Activated CD4-positive, alpha-beta T cell treated with anti-CD3 and anti-CD28 coated beads, Interleukin-2, amount 10 ng/mL, durations not matched to agents 7 days and 5 days (primary cell): ENCODE results near the gene MAPK12. TPM values are rescaled to one million over a fixed set of nuclear protein-coding genes. Genes with fewer than 3 reads are reported as not detected.

Experiments used
- CTCF ChIA-PET: fragments of 350-600 bp; sonication (Branson Sonifier 250); formaldehyde crosslinking; loops from one replicate; lab custom pipeline; 2021; ENCODE audit warnings: antibody characterized with exemption; lab: Charles Lee
- POLR2A ChIA-PET: fragments of 350-600 bp; sonication (Branson Sonifier 250); formaldehyde crosslinking; loops from one replicate; lab custom pipeline; 2021; ENCODE audit warnings: antibody characterized with exemption; lab: Charles Lee
- DNase-seq: peaks from one replicate; pipeline ENCODE4 v3.0.0-alpha.2; 2020
- H3K27ac Mint-ChIP-seq: one replicate; pipeline ENCODE4 v1.8.0; 2021; ENCODE audit warnings: mild to moderate bottlenecking, moderate library complexity, mixed read lengths
- H3K27me3 Mint-ChIP-seq: one replicate; pipeline ENCODE4 v1.8.0; 2021; ENCODE audit warnings: mixed read lengths
- H3K36me3 Mint-ChIP-seq: one replicate; pipeline ENCODE4 v1.8.0; 2021; ENCODE audit warnings: low read depth, mixed read lengths
- H3K4me1 Mint-ChIP-seq: one replicate; pipeline ENCODE4 v1.8.0; 2021; ENCODE audit warnings: mixed read lengths
- H3K4me3 Mint-ChIP-seq: one replicate; pipeline ENCODE4 v1.8.0; 2021; ENCODE audit warnings: mild to moderate bottlenecking, moderate library complexity, mixed read lengths
- H3K9me3 Mint-ChIP-seq: one replicate; pipeline ENCODE4 v1.8.0; 2021; ENCODE audit warnings: mixed read lengths
- total RNA-seq, 2 experiments: library from RNA; stranded (reverse); gene quantifications; one replicate each; pipeline ENCODE4 v1.2.3, GENCODE V29; 2021

The MAPK12 gene
- total RNA-seq, 2 experiments from 2014 or later = 2.9 TPM

DNA sequence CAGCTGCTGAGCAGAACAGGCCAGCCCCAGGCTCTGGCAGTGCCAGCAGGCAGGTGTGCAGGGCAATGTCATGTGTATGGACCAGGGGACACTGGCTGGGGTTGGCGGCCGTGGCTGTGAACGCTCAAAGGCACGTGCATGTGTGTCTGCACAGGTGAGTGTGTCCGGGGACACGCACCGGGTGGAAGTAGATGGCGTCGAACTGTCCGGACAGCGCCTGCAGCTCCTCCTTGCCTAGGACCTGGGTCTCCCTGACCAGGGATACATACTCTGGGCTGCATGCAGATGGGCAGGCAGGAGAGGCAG is 11.3 kb downstream of the MAPK12 start:
- Mint-ChIP-seq H3K27me3 (no peaks in the 10 kb centered on the region), H3K27ac (peak overlapping the region; percentile 76), H3K36me3 (peaks cover 7% of the 10 kb centered on the region), H3K4me1 (peaks cover 24% of the 10 kb centered on the region), H3K4me3 (peak overlapping the region; percentile 83), H3K9me3 (no peaks in the 10 kb centered on the region)
- ChIA-PET POLR2A (no interaction called here), CTCF (interaction anchor here (1.0 to 2.2 kb wide), 7 partner anchors 8 to 371 kb away, joined by 4 to 13 read pairs (median 6); partner anchors contain the start of gene SCO2)
- no peak for DNase-seq

DNA sequence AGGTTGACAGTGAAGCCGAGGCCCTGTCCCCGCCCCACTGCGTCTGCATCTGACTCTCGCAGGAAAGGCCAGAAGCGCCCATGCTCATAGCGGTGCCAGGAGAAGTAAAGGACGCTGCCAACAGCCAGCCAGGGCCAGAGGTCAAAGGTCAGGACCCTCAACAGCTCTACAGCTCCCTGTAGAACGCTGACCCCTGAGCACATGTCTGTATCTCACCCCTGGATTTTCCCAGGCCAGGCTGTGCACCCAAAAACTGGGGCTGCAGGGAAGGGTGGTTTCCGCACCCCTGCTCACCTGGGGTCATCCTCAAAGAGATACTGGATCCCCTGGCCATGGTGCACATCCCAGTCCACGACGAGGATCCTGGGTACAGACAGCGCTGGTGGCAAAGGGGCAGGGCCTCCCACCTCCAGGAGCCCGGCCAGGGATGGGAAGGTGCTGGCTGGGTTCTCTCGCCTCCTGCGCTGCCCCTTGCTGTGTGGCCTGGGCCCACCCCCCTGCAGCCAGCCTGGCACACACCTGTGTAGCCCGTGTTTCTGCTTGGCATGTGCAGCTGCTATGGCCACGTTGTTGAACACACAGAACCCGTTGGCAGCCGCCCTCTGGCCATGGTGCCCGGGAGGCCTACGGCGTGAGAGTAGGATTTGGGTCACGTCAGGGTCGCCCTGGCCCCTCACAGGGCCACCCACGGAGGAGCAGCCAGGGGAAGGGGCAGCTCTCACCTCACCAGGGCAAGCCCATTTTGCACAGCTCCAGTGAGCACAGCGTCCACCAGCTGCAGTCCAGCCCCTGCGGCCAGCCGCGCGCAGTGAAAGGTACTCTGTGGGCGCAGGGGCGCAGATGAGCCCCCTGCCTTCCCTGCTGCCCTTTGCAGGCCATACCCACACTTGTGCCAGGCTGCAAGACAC is 11.9 kb downstream of the MAPK12 start:
- peaks cover 26% of the 10 kb centered on the region for H3K4me1 Mint-ChIP-seq
- H3K36me3 Mint-ChIP-seq = peaks cover 9% of the 10 kb centered on the region
- H3K27me3 Mint-ChIP-seq = no peaks in the 10 kb centered on the region
- H3K4me3 Mint-ChIP-seq = peak overlapping the region; percentile 83
- DNase-seq = no peak
- ChIA-PET CTCF (interaction anchor here (0.5 to 1.7 kb wide), 3 partner anchors 276 to 341 kb away, joined by 3 to 4 read pairs (median 3); partner anchors contain the start of gene SCO2), POLR2A (no interaction called here)
- H3K9me3 Mint-ChIP-seq = no peaks in the 10 kb centered on the region
- no peak overlapping the region for H3K27ac Mint-ChIP-seq

DNA sequence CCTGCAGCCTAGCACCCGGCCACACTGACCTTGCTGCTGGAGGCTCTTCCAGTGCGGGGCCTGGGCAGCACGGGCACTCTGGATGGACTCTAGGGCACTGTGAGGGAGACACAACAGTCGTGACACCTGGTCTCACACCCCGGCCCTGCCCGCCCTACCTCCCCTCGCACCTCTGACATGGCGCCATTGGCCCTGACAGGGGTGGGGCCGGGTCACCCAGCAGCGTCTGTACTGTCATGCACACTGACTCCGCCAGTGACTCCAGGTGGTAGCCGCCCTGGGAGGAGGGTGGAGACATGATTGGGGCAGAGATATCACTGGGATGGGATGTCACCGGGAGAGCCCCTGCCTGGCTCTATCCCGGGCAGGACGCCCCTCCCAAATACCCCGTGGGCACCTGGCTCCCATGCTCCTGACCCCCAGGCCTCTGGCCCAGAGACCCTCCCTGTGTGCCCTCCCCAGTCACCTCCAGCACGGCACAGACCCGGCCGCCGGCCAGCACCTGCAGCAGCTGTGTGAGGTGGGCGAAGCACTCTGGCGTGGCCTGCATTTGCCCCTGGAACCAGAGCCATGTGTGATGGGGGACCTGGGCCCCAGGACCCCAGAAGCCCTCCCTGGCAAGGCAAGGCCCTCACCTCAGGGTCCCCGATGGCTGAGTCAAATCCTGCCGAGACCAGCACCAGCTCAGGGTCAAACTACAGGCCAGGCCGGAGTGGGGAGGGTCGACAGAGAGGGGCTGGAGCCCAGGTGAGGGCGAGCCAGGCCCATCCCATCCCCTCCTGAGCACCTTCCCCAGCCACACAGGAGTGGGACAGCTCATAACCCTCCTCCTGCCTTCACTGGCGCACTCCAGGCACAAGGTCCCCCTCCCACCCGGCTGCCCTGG is 13.0 kb downstream of the MAPK12 start:
- Mint-ChIP-seq H3K27me3 (no peaks in the 10 kb centered on the region), H3K36me3 (peaks cover 9% of the 10 kb centered on the region), H3K4me3 (no peak overlapping the region), H3K27ac (no peak overlapping the region), H3K4me1 (peaks cover 28% of the 10 kb centered on the region), H3K9me3 (no peaks in the 10 kb centered on the region)
- DNase-seq = no peak
- ChIA-PET CTCF (interaction anchor here (0.5 to 1.0 kb wide), 2 partner anchors 277 to 342 kb away, joined by 3 read pairs; partner anchors contain the start of gene SCO2), POLR2A (no interaction called here)

DNA sequence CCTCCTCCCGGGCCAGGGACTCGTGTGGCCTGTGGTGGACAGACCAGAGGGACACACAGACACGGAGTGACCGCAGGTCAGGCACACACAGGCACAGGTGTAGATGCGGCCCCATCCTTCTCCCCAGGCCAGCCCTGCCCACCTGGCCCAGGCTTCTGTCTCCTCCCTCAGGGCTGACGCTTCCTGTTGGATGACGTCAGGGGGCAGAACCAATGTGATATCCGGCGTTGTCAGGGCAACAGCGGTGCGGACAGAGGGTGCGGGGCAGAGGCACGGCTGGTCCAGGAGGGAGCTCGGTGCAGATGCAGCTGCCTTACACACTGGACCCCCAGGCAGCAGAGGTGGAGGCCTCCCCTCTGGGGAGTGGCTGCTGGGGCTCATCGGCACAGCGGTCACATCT is 13.7 kb downstream of the MAPK12 start:
- H3K4me3 Mint-ChIP-seq = peak overlapping the region; percentile 22

DNA sequence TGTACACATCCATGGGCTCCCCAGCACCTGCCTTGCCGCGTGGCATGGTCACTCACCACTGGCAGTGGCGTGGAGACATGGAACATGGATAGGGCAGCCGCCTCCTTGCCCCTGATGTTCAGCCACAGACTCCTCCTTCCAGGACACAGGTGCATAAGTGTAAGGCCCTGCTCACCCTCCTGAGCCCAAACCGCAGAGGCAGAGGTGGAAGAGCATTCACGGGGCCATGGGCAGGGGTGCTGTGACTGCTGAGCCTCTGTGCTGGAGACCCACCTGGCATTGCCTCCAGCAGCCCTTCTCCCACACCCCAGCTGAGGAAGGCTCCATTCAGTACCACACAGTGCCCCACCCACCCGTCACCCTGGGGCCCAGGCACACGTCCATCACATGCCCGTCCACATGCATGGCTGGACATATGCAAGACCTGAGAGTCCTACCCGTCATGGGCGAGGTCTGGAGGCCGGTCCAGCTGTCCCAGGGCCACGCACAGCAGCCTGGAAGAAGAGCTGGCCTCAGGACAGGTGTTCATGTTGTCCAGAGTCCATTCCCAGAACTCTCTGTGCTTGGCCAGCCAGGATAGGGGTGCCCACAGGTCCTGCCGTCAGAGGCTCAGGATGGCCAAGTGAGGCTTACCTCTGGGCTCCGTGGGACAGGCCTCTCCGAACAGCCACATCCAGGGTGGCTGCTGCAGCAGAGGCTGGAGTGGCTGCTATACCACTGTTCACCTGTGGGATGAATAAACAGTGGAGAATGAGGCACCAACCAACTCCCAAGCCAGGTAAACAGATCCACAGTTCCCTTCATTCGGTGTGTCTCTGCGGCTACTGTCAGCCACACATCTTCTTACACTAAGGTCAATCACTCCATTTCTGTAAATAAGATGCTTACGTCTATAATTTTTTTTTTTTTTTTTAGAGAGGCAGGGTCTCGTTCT is 15.0 kb downstream of the MAPK12 start:
- no peak for DNase-seq
- Mint-ChIP-seq H3K27ac (peak overlapping the region; percentile 73), H3K4me1 (peaks cover 37% of the 10 kb centered on the region), H3K4me3 (peak overlapping the region; percentile 100), H3K27me3 (no peaks in the 10 kb centered on the region), H3K36me3 (peaks cover 13% of the 10 kb centered on the region), H3K9me3 (no peaks in the 10 kb centered on the region)
- POLR2A ChIA-PET = no interaction called here
- CTCF ChIA-PET = interaction anchor here (0.6 to 1.1 kb wide), 3 partner anchors 35 to 96 kb away, joined by 3 to 5 read pairs (median 4); no protein-coding TSS in a partner anchor

More for the DNA sequence above, 13.7 kb downstream of the MAPK12 start:
- Mint-ChIP-seq H3K27me3 (no peaks in the 10 kb centered on the region), H3K36me3 (peaks cover 9% of the 10 kb centered on the region), H3K4me1 (peaks cover 29% of the 10 kb centered on the region), H3K27ac (peak overlapping the region; percentile 75), H3K9me3 (no peaks in the 10 kb centered on the region)
- POLR2A ChIA-PET = no interaction called here
- peak; percentile 70 for DNase-seq
- CTCF ChIA-PET = interaction anchor here (1.1 kb wide), 1 partner anchor 95 kb away, joined by 4 read pairs; no protein-coding TSS in a partner anchor

DNA sequence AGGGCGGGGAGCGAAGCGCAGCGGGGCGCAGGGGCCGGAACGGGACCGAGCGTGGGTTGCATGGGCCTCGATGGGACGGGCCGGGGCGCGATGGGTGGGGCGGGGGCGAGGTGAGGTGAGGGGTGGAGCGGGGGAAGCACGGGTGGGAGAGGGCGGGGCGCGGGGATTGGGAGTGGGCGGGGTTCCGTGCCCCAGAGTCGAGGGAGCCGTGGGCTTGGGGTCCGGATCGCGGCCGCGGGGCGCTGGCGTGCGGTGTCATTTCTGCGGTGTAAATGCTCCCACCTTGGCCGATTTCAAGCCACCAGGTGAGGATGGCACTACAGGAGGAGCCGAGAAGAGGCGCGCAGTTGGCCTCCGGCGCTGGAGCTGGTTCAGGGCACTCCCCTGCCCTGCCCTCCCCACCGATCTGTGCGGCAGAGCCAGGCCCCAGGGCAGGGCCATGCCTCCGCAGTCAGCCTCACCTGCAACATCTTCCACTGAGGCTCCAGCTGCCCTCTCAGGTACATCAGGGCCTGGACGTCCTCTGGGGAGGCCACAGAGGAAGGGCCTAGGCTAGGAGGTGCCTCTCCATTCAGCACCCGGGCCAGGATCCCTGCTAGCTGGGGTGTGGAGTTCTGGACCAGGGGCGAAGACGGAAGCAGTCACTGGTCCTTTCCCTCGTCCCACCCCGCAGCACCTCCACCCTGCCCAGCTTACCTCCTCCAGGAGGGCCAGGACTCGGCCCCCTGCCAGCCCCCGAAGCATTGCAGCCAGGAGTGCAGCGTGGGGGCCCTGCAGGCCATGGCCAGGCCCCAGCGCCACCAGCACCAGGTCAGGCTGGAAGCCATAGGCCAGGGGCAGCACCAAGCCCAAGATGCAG is 16.0 kb downstream of the MAPK12 start:
- H3K36me3 Mint-ChIP-seq = peaks cover 13% of the 10 kb centered on the region
- CTCF ChIA-PET = interaction anchor here (2.0 kb wide), 1 partner anchor 31 kb away, joined by 6 read pairs; no protein-coding TSS in a partner anchor

DNA sequence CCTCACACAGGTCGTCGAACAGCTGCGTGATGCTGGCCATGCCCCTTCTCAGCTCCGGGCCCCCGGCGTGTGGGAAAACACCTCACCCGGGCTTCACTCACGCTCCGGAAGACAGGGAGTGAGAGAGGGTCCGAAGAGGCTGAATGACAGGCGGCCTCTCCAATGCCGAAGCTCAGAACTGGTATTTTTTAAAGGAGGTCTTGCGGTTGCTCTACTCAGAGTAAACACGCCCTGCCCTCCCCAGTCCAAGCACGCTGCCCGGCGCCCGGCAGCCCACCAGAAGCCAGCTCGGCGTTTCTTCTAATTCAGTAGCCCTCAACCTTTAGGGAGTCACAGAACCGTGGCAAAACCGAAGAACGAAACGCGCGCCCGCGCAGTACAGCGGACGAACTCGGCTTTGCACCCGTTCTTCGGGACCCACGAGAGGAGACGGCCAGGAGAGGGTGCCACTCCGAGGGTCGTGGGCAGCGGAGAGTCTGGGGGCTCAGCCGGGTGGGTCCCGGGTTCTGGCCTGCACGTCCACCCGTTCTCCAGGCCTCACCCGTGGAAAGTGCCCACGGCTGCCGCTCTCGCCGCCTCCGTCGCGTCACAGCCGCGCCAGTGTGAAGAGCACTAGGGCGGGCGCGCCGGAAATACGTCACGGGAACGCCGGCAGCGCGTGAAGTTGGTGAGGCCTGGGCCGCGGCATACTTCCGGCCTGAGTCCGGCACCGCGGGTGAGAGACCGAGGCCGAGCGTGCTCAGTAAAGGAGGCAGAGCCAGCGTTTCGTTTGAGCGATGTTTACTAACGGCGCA is 16.9 kb downstream of the MAPK12 start, which contains the start of gene TUBGCP6:
TSS of gene TUBGCP6 (minus strand) at position 604 of the 794 bp plus-strand sequence. CDS start at position 40, 564 bp downstream.
- peak; percentile 93 for DNase-seq
- POLR2A ChIA-PET = interaction anchor here (0.6 kb wide), 1 partner anchor 375 kb away, joined by 5 read pairs; no protein-coding TSS in a partner anchor
- peaks cover 33% of the 10 kb centered on the region for H3K4me1 Mint-ChIP-seq
- H3K27ac Mint-ChIP-seq = peak within 1 kb of the TSS; percentile 100
- peak within 1 kb of the TSS; percentile 100 for H3K4me3 Mint-ChIP-seq
- peaks cover 13% of the 10 kb centered on the region for H3K36me3 Mint-ChIP-seq
- CTCF ChIA-PET = interaction anchor here (0.6 to 2.0 kb wide), 7 partner anchors 32 to 318 kb away, joined by 3 to 6 read pairs (median 3); partner anchors contain the start of gene SYCE3
- H3K9me3 Mint-ChIP-seq = no peaks in the 10 kb centered on the region
- H3K27me3 Mint-ChIP-seq = no peaks in the 10 kb centered on the region

More for the DNA sequence above, 16.0 kb downstream of the MAPK12 start:
- no peaks in the 10 kb centered on the region for H3K9me3 Mint-ChIP-seq
- no peak for DNase-seq
- POLR2A ChIA-PET = interaction anchor here (0.5 kb wide), 1 partner anchor 393 kb away, joined by 3 read pairs; no protein-coding TSS in a partner anchor
- H3K4me3 Mint-ChIP-seq = peak overlapping the region; percentile 100
- H3K27me3 Mint-ChIP-seq = no peaks in the 10 kb centered on the region
- H3K4me1 Mint-ChIP-seq = peaks cover 40% of the 10 kb centered on the region
- H3K27ac Mint-ChIP-seq = peak overlapping the region; percentile 100

DNA sequence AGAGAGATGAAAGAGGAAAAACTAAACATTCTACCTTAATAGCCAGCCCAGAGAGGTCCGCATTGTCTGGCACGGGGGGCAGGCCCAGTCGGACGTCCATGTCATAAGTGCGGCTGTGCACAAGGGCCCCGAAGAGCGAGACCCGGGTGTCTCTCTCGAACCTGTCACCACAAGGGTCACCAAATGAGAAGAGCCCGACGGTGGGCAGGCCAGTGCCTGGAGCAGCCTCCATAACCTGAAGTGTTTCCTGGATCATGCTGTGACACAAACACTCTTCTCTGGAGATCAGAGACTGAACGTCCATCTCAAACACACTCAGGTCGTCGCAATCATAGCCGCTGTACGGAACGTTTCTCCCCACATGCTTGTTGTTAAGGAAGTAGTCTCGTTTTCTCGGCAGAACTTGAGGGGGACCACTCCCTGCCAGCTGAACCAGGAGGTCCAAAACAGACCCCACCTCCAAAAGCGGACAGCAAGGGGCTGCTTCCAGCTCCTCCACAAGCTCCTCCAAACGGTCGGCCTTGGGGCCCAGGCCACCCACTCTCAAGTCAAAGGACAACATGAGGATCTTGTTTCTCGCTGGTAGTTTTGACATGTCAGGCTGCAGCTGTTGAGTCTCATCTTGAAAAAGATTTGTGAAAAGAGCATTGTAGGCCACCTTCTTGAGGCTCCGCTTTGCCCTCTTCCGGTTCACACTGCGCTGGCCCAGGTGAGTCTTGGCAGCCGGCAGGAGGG is 17.6 kb downstream of the MAPK12 start:
- peak; percentile 29 for DNase-seq
- peaks cover 13% of the 10 kb centered on the region for H3K36me3 Mint-ChIP-seq
- CTCF ChIA-PET = interaction anchor here (0.6 to 2.0 kb wide), 7 partner anchors 33 to 319 kb away, joined by 3 to 6 read pairs (median 3); partner anchors contain the start of gene SYCE3
- no peaks in the 10 kb centered on the region for H3K9me3 Mint-ChIP-seq
- peaks cover 35% of the 10 kb centered on the region for H3K4me1 Mint-ChIP-seq
- POLR2A ChIA-PET = interaction anchor here (0.6 kb wide), 1 partner anchor 376 kb away, joined by 5 read pairs; no protein-coding TSS in a partner anchor
- H3K4me3 Mint-ChIP-seq = peak overlapping the region; percentile 100
- H3K27ac Mint-ChIP-seq = peak overlapping the region; percentile 100
- H3K27me3 Mint-ChIP-seq = no peaks in the 10 kb centered on the region

DNA sequence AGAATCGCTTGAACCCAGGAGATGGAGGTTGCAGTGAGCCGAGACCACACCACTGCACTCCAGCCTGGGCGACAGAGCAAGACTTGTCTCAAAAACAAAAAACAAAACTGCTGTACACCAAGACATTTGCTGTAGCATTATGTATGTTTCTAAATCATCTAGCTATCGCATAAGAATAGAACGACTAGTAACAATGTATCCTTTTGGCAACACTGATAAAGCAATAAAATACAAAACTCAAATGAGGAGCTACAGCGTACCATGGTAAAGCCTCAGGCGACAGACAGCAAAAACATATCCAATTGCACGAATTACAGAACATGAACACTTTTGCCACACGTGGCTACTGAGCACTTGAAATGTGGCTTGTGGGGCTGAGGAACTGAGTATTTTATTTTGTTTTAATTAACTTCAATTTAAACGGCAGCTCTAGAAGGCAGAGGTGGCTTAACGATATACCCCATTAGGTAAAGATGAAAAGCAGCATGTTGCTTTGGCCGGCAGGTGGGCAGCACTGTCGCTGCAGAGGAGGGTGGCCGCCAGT is 19.0 kb downstream of the MAPK12 start:
- no peaks in the 10 kb centered on the region for H3K27me3 Mint-ChIP-seq
- peak overlapping the region; percentile 100 for H3K27ac Mint-ChIP-seq
- H3K4me3 Mint-ChIP-seq = peak overlapping the region; percentile 100
- ChIA-PET POLR2A (no interaction called here), CTCF (interaction anchor here (0.7 to 2.0 kb wide), 7 partner anchors 9 to 254 kb away, joined by 4 to 7 read pairs (median 5); partner anchors contain the start of gene HDAC10)
- no peaks in the 10 kb centered on the region for H3K9me3 Mint-ChIP-seq
- peaks cover 32% of the 10 kb centered on the region for H3K4me1 Mint-ChIP-seq
- no peak for DNase-seq
- H3K36me3 Mint-ChIP-seq = peaks cover 16% of the 10 kb centered on the region
